ENCODE data around the gene DNASE2B.

DNA sequence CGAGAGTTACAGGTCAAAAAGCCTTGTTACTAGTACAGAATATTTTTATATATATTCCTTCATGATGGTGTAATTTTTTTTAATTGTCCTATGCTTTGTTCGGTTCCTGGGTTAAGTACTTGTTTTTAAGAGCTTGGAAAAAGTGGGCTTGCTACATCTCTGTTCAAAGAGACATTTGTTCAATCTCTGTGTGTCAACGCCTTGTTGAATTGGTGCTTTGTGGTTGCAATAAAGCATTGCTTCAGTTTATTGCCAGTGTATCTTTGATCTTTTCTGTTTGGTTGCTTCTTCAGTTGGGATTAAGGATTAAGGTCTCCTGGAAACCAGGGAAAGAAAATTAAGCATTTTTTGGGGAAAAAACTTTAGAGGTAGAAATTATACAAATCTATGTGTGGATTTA lies 47.7 kb upstream of the DNASE2B start:
- TF ChIP-seq, protein P1, sequence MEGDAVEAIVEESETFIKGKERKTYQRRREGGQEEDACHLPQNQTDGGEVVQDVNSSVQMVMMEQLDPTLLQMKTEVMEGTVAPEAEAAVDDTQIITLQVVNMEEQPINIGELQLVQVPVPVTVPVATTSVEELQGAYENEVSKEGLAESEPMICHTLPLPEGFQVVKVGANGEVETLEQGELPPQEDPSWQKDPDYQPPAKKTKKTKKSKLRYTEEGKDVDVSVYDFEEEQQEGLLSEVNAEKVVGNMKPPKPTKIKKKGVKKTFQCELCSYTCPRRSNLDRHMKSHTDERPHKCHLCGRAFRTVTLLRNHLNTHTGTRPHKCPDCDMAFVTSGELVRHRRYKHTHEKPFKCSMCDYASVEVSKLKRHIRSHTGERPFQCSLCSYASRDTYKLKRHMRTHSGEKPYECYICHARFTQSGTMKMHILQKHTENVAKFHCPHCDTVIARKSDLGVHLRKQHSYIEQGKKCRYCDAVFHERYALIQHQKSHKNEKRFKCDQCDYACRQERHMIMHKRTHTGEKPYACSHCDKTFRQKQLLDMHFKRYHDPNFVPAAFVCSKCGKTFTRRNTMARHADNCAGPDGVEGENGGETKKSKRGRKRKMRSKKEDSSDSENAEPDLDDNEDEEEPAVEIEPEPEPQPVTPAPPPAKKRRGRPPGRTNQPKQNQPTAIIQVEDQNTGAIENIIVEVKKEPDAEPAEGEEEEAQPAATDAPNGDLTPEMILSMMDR (IDR thresholded peaks at IDR 0.05): no peak
- no peak for TF ChIP-seq POLR2AphosphoS5 (IDR thresholded peaks at IDR 0.05)
- TF ChIP-seq POLR2A (IDR thresholded peaks at IDR 0.05): no peak

Data from stomach (tissue), 4 donors.